Cardiac fibroblast (primary cell): ENCODE data around the gene SETBP1.

Experiments
- DNase-seq, 2 donors: peaks; one replicate each; pipeline versions ENCODE4 v3.0.0 to v3.0.0-alpha.2; 2010; ENCODE audit warnings: low read depth in 2 of 2
- H3K4me3 ChIP-seq, 2 donors: replicated peaks in 1 of 2; 1 replicate in 1 of 2; 2 replicates in 1 of 2; pipeline ENCODE4 v1.5.1; 2011; ENCODE audit warnings: low read depth in 2 of 2, low read length in 2 of 2, mild to moderate bottlenecking in 2 of 2, moderate library complexity in 1 of 2
- CTCF ChIP-seq: IDR thresholded peaks from one replicate; pipeline ENCODE4 v1.5.1; 2011; ENCODE audit warnings: low read depth, mild to moderate bottlenecking, low read length, inconsistent platforms

Gene SETBP1

GRCh38 chr18:45116116-45116515, 435.4 kb downstream of the SETBP1 start:
- TF ChIP-seq CTCF = no peak
- no peak for DNase-seq
- H3K4me3 ChIP-seq = no peak overlapping the region
